Measurements from ENCODE around the gene FAAP100.

FAAP100 gene

DNA sequence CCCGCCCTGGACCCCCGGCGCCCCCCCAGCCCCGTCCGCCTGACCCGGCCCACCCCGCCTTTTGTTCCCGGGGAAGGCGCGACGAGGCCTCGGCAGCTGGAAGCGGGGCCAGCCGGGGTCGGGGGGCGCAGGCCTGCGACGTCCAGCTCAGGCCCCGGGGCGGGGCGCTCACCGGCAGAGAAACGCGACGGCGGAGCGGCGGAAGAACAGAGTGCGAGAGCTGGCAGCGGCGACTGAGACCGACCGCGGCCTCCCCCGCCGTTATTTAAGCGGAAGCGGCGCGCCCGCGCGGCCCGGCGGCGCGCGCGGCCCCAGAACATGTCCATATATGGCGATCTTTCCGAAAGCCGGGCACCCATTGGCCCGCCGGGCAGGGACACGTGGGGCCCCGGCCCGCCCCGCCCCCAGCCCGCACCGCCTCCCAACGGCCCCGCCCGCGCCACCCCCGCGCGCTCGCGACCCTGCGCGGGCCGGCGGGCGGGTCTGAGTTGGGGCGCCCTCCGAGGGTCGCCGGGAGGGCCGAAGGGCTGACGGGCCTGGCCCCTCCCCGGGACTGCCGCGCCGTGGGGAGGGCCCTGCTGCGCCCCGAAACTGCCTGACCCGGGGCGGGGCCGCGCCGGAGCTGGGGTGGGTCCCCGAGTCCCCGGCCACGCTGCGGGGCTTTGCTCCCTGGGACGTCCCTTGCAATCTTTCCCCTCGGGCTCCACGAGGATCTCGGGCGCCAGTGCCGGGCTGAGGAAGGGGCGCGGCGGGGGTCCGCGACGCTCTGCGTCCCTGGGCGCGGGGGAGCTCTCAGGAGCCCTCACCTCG lies 39.4 kb downstream of the FAAP100 start, which contains the start of gene ACTG1:
Gene ACTG1, minus strand, starts transcription at position 238 of the 810 bp plus-strand sequence. CDS start 445 bp downstream, outside the sequence.
- TF ChIP-seq GATA2 (IDR thresholded peaks at IDR 0.05; ENCODE audit: low read depth, low read length) (no peak), GATA3 (IDR thresholded peaks at IDR 0.05; ENCODE audit: low read depth, low read length) (no peak)

DNA sequence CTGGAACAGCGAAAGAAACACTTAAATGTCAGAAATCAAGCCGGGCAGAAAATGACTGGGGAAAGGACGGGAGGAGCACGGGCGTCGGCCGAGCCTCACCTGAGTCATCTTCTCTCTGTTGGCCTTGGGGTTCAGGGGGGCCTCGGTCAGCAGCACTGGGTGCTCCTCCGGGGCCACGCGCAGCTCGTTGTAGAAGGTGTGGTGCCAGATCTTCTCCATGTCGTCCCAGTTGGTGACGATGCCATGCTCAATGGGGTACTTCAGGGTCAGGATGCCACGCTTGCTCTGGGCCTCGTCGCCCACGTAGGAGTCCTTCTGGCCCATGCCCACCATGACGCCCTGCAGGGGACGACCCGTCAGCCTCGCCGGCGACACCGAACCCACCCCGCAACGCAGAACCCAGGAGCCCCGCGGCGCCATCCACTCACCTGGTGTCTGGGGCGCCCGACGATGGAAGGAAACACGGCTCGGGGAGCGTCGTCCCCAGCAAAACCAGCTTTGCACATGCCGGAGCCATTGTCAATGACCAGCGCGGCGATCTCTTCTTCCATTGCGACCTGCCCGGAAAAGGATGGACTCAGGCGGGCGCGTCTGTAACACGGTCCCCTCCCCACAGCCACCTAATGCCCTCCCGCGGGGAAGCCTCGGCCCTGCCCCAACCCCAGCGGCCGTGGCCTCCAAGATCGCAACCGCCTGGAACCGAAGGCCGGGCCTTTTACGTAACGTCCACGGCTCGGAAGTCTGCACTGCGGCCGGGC lies 40.2 kb downstream of the FAAP100 start:
- no peak for TF ChIP-seq GATA2 (IDR thresholded peaks at IDR 0.05; ENCODE audit: low read depth, low read length)
- no peak for TF ChIP-seq GATA3 (IDR thresholded peaks at IDR 0.05; ENCODE audit: low read depth, low read length)

DNA sequence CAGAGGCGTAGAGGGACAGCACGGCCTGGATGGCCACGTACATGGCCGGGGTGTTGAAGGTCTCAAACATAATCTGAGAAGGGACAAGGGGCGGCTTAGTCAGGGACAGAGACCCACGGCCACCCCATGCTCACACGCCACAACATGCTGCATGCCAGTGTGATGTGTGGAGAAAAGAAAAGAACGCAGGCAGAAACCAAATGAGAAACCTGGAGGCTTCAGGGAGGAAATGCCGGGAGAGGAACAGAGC lies 40.7 kb downstream of the FAAP100 start:
- TF ChIP-seq GATA3 (IDR thresholded peaks at IDR 0.05; ENCODE audit: low read depth, low read length) (no peak), GATA2 (IDR thresholded peaks at IDR 0.05; ENCODE audit: low read depth, low read length) (no peak)

DNA sequence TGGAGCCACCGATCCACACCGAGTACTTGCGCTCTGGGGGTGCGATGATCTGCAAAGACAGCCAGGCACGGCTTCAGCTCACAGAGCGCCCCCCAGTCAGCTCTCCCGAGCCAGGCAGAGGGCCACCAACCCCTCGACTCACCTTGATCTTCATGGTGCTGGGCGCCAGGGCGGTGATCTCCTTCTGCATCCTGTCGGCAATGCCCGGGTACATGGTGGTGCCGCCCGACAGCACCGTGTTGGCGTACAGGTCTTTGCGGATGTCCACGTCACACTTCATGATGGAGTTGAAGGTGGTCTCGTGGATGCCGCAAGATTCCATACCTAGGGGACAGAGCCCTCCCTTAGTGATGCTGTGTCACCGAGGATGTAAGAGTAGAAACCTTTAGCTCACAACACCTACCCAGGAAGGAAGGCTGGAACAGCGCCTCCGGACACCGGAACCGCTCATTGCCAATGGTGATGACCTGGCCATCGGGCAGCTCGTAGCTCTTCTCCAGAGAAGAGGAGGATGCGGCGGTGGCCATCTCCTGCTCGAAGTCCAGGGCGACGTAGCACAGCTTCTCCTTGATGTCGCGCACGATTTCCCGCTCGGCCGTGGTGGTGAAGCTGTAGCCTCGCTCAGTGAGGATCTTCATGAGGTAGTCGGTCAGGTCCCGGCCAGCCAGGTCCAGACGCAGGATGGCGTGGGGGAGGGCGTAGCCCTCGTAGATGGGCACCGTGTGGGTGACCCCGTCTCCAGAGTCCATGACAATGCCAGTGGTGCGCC lies 41.2 kb downstream of the FAAP100 start:
- no peak for TF ChIP-seq GATA3 (IDR thresholded peaks at IDR 0.05; ENCODE audit: low read depth, low read length)
- TF ChIP-seq GATA2 (IDR thresholded peaks at IDR 0.05; ENCODE audit: low read depth, low read length) = no peak

DNA sequence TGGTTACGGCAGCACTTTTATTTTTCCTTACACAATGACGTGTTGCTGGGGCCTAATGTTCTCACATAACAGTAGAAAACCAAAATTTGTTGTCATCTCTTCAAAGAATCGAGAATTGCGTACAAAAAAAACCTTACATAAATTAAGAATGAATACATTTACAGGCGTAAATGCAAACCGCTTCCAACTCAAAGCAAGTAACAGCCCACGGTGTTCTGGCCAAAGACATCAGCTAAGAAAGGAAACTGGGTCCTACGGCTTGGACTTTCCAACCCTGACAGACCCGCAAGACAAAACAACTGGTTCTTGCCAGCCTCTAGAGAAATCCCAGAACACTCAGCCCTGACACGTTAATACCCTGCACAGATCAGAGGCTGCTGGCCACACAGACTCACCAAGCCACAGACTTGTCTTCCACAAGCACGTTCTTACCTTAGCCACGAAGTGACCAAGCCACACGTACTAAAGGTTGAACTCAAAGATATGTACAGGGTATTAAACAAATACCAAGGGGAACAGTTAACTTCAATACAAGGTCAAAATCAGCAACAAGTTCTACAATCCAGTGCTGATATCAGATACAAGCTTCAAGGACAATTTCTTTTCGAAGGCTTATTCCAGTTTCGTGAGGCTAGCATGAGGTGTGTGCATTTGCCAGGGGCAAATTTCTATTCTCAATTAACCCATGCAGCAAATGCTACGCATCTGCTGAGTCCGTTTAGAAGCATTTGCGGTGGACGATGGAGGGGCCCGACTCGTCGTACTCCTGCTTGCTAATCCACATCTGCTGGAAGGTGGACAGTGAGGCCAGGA lies 42.0 kb downstream of the FAAP100 start:
- no peak for TF ChIP-seq GATA2 (IDR thresholded peaks at IDR 0.05; ENCODE audit: low read depth, low read length)
- TF ChIP-seq GATA3 (IDR thresholded peaks at IDR 0.05; ENCODE audit: low read depth, low read length) = no peak

DNA sequence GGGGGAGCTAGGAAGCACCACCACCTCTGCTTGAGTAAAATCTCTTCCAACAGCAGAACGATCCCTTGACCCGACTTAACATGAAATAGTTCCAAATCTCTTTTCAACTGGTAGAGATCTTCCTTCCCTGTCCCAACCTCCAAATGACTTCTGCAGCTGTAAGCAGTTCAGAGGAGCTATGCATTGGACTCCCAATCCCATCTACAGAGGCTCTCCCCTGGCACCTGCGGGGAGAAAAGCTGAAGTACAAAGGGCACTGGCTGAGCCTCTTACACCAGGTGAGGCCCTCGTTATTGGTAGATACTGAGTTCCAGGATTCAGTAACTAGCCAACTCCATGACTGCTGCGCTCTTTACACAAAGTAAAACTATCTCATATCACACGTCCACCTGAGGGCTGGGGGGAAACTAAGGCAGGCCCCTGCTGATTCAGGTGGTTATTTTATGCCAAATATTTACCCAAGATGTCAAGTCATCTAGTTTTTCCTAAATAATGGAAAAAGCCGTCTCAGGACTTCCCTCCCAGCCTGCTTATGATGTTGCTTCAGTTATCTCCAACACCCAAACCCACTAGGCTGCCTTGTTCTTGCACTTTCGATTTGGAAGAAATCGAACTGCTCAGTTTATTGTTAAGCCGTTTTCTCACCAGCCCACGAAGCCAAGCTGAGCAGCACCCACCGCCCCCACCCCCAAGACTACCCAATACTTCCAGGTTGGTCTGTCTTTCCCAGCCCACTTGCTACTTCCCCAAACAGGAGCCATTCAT lies 42.8 kb downstream of the FAAP100 start:
- no peak for TF ChIP-seq GATA3 (IDR thresholded peaks at IDR 0.05; ENCODE audit: low read depth, low read length)
- no peak for TF ChIP-seq GATA2 (IDR thresholded peaks at IDR 0.05; ENCODE audit: low read depth, low read length)

DNA sequence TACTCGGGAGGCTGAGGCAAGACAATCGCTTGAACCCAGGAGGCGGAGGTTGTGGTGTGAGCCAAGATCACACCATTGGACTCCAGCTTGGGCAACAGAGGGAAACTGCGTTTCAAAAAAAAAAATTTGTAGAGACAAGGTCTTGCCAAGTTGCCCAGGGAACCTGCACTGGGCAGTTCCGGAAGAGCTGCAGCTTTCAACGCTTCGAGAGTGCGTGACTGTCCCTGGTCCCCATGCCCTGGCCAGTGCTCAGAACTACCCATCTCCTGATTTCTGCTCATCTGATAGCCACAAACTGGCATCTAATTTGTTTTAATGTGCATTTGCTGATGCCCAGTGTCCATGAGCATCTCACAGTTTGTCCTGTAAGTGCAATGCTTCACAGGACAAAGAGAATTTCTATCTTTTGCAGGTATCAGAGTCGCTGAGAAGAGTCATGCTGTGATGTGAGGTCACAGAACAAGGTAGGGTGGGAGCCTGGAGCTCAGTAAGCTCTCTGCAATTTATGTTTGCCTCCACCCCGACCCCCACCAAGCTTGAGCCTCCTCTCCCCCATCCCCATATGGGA lies 43.4 kb downstream of the FAAP100 start:
- 0 out of 2 replicates have a peak, but pooled peaks have one; percentile 31 for TF ChIP-seq GATA2 (IDR thresholded peaks at IDR 0.05; ENCODE audit: low read depth, low read length)
- TF ChIP-seq GATA3 (IDR thresholded peaks at IDR 0.05; ENCODE audit: low read depth, low read length) = no peak

DNA sequence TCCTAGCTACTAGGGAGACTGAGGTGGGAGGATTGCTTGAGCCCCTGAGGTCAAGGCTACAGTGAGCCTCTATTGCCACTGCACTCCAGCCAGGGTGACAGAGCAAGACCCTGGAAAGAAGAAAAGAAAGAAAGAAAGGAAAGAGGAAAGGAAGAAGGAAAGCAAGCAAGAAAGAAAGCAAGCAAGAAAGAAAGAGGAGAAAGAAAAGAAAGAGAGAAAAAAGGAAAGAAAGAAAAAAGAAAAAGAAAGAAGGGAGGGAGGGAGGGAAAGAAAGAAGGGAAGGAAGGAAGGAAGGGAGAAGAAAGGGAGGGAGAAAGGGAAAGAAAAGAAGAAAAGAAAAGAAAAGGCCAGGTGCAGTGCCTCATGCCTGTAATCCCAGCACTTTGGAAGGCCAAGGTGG lies 48.5 kb downstream of the FAAP100 start:
- TF ChIP-seq GATA2 (IDR thresholded peaks at IDR 0.05; ENCODE audit: low read depth, low read length) = no peak
- no peak for TF ChIP-seq GATA3 (IDR thresholded peaks at IDR 0.05; ENCODE audit: low read depth, low read length)

DNA sequence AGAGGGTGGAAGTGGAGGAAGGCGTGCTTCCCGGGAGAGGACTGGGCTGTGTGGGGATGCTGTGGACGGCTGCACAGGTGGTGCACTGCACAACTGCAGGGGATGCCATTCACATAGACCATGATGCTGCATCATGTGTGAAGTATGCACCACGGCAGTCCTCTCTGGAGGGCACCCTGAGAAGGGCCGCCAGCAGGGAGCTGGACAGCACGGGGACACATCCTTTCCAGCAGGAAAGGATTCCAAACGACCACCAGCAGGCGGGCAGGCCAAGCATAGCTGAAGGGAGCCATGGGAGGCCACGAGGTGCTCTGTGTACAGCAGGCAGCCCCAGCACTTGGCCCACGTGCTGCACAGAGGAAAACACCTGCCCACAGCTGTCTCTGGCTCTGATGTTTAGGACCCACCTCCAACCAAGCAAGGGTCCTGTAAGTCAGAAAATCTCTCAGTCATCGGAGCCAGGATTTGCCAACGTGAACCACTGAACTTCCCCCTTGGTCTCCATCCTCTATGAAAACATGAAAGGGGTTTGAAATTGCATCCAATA lies 49.6 kb downstream of the FAAP100 start:
- no peak for TF ChIP-seq GATA2 (IDR thresholded peaks at IDR 0.05; ENCODE audit: low read depth, low read length)
- TF ChIP-seq GATA3 (IDR thresholded peaks at IDR 0.05; ENCODE audit: low read depth, low read length) = no peak

DNA sequence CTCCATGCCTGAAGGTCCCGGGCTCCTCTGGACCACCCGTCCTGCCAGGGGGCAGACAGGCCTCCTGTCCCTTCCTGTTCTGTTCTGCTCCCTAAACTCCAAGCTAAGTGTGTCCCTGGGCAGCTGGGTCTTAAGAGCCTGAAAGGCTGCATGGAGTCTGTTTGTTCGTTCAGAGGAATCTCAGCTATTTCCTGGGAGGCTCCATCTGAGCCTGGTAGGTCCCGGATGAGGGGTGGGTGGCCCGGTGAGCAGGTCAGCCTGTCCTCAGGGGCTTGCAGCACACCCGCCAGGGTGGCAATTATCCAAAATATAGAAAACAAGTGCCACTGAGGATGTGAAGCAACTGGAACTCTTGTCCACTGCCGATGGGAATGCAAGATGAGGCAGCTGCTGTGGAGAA lies 52.1 kb downstream of the FAAP100 start:
- no peak for TF ChIP-seq GATA3 (IDR thresholded peaks at IDR 0.05; ENCODE audit: low read depth, low read length)
- no peak for TF ChIP-seq GATA2 (IDR thresholded peaks at IDR 0.05; ENCODE audit: low read depth, low read length)

DNA sequence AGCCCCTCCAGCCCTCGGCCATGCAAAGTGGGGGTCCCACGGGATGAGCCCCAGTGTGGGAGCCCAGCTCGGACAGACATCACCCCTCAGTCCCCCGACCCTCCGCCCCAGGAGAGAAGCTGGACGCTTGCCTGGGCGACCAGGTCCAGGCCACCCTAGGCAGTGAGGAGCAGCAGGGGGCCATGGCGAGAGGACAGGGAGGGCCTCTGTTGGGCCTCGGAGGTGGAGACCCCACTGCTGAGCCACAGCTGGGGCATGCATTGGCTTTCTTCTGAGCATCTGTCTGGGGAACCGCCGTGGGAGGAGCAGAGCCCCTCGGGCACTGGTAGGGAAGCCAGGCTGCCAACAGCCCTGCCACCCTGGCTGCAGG lies 52.6 kb downstream of the FAAP100 start:
- no peak for TF ChIP-seq GATA2 (IDR thresholded peaks at IDR 0.05; ENCODE audit: low read depth, low read length)
- TF ChIP-seq GATA3 (IDR thresholded peaks at IDR 0.05; ENCODE audit: low read depth, low read length) = no peak

DNA sequence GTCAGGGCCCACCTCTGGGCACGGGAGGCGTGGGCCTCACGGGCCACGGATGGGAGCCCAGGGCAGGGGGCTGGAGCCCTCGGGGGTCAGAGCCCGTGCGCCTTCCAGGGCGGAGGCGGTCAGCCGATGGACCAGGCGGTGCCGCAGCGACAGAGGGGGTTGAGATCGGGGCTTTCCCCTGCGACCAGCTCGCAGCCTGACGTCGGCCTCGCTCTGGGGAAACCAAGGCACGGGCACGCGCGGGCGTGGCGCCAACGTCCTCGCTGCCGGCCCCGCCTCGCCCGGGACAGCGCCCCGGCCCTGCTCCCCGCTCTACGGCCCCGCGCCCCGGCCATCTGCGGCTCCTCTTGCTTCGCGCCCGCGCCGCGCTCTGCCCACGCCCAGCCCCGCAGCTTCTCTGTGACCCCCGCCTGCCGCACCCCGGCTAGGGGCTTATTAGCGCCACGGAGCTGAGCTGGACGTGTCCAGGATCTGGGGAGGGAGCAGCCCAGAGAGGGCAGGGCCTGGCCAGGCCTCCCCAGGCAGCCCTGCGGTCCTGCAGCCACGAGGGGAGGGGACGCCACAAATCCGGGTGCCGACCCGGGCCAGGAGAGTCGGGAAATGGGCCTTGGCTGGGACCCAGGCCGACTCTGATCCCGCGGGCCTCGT lies 53.1 kb downstream of the FAAP100 start:
- TF ChIP-seq GATA3 (IDR thresholded peaks at IDR 0.05; ENCODE audit: low read depth, low read length) (no peak), GATA2 (IDR thresholded peaks at IDR 0.05; ENCODE audit: low read depth, low read length) (no peak)
